Ammon's horn (tissue), 1 donor: ENCODE data around the gene NRARP.
A peak's percentile ranks its signal among the peaks of the same experiment; 100 is the strongest.
"Not testable (repeated sequence)": the region's sequence is repeated elsewhere in the genome, so short reads cannot be mapped to it uniquely, and the experiment has no call there.

Source experiments
- DNase-seq: peaks from one replicate; pipeline ENCODE4 v3.0.0-alpha.2; 2016; ENCODE audit warnings: low spot score

NRARP gene, protein sequence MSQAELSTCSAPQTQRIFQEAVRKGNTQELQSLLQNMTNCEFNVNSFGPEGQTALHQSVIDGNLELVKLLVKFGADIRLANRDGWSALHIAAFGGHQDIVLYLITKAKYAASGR

DNA sequence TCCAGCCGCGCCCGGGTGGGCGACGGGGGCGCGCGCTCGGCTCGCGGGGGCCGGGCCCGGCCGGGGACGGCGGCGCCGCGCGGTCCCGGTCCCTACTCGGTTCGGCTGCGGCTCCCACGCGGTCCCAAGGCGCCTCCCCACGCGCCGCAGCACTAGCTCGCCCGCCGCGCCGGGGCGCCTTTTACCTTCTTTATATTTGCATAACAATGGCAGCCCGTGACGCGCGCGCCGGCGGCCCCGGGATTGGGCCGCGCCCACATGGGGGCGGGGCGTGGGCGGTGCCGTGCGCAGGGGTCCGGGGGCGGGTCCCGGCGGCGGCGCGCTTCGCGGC is at the start of gene NRARP:
NRARP (minus strand) TSS at position 154 of the 331 bp plus-strand sequence. CDS start 343 bp downstream, outside the sequence.
- peak; percentile 85 for DNase-seq

DNA sequence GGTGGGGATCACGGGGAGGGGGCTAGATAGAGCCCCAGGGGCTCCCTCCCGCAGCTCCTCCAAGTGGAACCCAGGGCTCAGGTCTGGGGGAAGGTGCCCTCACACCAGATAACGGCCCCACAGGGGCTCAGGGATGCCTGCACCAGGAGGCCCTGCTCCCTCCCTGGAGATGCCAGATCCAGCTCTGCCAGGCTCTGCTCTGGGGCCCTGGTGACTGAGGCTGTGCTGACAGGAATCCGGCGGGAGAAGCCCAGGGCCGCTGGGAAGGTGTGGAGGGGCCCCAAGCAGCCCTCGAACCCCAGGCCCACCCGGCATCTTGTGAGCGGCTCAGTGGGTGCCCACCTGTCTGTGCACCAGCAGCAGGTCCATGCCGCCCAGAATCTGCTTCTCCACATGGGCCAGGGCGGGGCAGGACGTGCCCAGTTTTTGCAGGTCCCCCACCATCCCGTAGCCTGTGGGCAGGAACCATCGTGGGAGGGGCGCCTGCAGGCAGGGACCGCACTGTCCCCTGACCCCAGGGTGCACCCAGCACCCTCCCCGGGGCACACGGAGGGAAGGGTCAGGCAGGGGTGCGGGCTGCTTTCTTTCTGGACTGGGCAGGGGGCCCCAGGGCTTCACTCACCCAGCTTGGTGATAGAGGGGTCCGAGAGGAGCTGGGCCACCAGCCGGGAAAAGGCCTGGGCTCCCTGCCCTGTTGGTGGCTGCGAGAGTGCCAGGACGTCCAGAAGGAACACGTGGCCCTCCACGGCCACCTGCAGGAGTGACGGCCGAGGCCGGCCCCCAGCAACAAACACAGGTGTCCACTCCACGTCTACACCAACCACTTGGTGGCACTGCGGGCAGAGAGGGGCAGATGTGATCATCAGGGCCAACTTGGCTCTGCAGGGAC is 48.9 kb upstream of the NRARP start:
- DNase-seq: no peak

DNA sequence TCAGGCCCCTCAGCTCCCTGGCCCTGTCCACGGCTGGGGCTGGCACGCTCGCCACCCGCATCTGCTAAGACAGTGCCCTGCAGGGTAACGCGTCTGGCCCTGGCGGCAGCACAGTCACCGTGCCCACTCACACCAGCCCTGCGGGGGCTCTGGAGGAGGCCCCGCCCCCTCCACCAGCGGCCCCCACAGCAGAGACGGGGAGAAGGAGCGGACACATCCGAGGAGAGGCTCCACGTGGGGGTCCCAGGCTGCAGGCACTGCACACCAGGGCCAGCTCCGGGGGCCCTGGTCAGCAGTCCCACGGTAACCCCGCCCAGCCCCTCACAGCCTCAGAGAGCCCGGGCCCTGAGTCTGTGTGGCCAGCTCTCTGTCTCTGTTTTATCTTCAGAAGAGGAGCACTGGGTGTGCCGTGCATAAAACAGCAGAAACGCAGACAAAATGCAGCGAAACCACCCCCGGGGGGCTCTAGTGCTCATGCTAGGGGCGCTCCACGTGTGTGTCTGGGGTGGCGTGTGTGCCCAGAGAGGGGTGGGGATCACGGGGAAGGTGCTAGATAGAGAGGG is 47.5 kb upstream of the NRARP start:
- no peak for DNase-seq

- DNase-seq: no peak
These were observed 46.8 kb upstream of the NRARP start for GRCh38 chr9:137348769-137349470.

DNA sequence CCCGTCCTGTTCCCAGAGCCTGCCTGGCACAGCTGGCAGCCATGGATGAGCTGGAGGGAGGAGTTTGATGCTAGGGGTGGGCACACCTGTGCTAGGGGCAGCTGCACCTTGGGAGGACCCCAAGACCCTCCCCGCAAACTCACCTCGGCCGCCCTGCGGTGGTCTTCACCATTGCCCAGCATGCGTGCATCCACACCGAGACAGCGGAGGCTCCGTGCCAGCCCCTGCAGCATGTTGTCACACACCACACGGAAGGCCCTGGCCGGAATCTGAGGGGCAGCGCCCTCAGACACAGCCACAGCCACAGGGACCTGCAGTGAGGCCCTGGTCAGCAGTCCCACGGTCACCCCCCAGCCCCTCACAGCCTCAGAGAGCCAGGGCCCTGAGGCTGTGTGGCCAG is 45.9 kb upstream of the NRARP start:
- DNase-seq: no peak

DNA sequence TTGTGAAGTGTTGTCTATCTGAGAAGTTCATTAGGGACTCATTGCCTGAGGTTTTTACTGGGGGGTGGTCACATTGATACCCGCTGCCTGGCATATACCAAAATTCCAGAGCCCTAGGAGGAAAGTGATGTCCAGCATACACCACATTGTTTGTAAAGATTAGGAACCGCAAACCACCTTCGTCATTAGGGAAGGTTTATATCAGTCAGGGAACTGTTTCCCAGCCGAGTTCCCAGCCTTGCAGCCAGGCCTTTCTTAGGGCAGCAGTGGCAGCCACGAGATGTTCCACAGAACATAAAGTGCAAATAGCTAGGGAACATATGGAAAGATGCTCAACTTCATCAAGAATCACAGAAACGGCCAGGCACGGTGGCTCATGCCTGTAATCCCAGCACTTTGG is 40.4 kb upstream of the NRARP start:
- no peak for DNase-seq

GRCh38 chr9:137341227-137341626 is 39.2 kb upstream of the NRARP start:
- DNase-seq: no peak

GRCh38 chr9:137339908-137340462 is 37.9 kb upstream of the NRARP start:
- not testable (repeated sequence) for DNase-seq

GRCh38 chr9:137339045-137339907 is 37.2 kb upstream of the NRARP start:
- no peak for DNase-seq

DNA sequence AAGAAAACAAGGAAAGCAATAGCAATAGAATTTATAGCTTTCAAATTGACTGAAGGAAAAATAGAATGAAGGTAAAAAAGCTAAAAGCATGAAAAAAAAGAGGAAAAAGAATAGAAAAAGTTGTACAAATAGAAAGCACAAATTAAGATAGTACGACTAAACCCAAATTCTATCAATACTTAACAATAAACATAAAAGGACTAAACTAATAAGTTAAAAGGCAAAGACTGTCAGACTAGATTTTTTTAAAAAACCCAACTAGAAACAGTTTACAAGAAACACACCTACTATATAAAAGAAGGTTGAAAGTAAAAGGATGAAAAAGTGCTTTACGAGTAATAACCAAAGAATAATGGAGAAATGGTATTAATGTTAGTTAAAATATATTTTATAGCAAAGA is 34.7 kb upstream of the NRARP start:
- DNase-seq: no peak

DNA sequence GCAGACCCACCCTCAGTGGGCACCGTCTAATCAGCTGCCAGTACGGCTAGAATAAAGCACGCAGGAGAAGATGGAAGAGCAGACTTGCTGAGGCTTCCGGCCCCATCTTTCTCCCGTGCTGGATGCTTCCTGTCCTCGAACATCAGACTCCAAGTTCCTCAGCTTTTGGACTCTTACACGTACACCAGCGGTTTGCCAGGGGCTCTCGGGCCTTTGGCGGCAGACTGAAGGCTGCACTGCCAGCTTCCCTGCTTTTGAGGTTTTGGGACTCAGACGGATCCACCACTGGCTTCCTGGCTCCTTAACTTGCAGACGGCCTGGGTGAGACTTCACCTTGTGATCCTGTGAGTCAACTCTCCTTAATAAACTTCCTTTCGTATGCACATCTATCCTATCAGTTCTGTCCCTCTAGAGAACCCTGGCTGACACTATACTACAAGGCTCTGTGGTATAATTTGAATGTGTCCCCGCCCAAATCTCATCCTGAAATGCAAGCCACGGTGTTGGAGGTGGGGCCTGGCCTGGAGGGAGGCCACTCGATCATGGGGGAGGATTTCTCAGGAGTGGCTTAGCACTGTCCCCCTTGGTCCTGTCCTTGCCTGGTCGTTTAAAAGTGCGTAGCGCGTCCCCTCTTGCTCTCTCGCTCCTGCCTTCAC is 31.1 kb upstream of the NRARP start:
- no peak for DNase-seq

GRCh38 chr9:137331929-137332328 is 29.9 kb upstream of the NRARP start:
- no peak for DNase-seq

GRCh38 chr9:137330689-137331088 is 28.6 kb upstream of the NRARP start:
- no peak for DNase-seq

GRCh38 chr9:137329590-137329989 is 27.5 kb upstream of the NRARP start:
- not testable (repeated sequence) for DNase-seq

- not testable (repeated sequence) for DNase-seq
These were observed 25.8 kb upstream of the NRARP start for GRCh38 chr9:137327641-137328550.

GRCh38 chr9:137326445-137327065 is 24.5 kb upstream of the NRARP start:
- no peak for DNase-seq

DNA sequence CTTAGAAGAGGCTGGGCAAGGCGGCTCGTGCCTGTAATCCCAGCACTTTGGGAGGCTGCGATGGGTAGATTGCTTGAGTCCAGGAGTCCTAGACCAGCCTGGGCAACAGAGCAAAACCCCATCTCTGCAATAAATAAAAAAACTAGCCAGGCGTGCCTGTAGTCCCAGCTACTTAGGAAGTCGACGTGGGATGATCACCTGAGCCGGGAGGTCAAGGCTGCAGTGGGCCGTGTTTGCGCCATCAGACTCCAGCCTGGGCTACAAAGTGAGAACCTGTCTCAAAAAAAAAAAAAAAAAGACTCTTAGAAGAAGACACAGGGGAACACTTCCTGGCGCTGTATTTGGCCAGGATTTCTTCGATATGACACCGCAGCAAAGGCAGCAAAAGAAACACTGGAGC is 23.7 kb upstream of the NRARP start:
- no peak for DNase-seq

GRCh38 chr9:137325124-137325523 is 23.1 kb upstream of the NRARP start:
- no peak for DNase-seq

GRCh38 chr9:137323531-137324331 is 21.7 kb upstream of the NRARP start:
- no peak for DNase-seq
